Measurements from ENCODE around the gene TSHZ2. TPM values are rescaled to one million over a fixed set of nuclear protein-coding genes. Genes with fewer than 3 reads are reported as not detected.
"Not testable (repeated sequence)": the region's sequence is repeated elsewhere in the genome, so short reads cannot be mapped to it uniquely, and the experiment has no call there.

TSHZ2 gene
- total RNA-seq, 1 donor from 2014 or later, result 12.6 TPM

GRCh38 chr20:53019464-53019863 lies 47.3 kb downstream of the TSHZ2 start:
- Histone ChIP-seq H3K4me1 (no peaks in the 10 kb centered on the region), H3K27ac (no peak overlapping the region), H3K27me3 (ENCODE audit: low read depth) (no peaks in the 10 kb centered on the region), H3K36me3 (no peaks in the 10 kb centered on the region), H3K9me3 (no peaks in the 10 kb centered on the region), H3K4me3 (no peak overlapping the region)
- ATAC-seq (no peak), DNase-seq (no peak)
- intact Hi-C loops (cut with DNase I), result no loop called here
- TF ChIP-seq CTCF (IDR thresholded peaks at IDR 0.05), result no peak

- no peaks in the 10 kb centered on the region for H3K4me1 ChIP-seq
- H3K4me3 ChIP-seq, result no peak overlapping the region
- no peak overlapping the region for H3K27ac ChIP-seq
- TF ChIP-seq CTCF (IDR thresholded peaks at IDR 0.05), result no peak
- no peaks in the 10 kb centered on the region for H3K27me3 ChIP-seq (ENCODE audit: low read depth)
- ATAC-seq (no peak), DNase-seq (no peak)
- H3K9me3 ChIP-seq, result no peaks in the 10 kb centered on the region
- intact Hi-C loops (cut with DNase I), result no loop called here
- H3K36me3 ChIP-seq, result no peaks in the 10 kb centered on the region
Measured at GRCh38 chr20:53020376-53020775, 48.2 kb downstream of the TSHZ2 start.

GRCh38 chr20:53020834-53021233 lies 48.7 kb downstream of the TSHZ2 start:
- no peak overlapping the region for H3K27ac ChIP-seq
- no peak for ATAC-seq
- no peaks in the 10 kb centered on the region for H3K36me3 ChIP-seq
- no peak for TF ChIP-seq CTCF (IDR thresholded peaks at IDR 0.05)
- H3K27me3 ChIP-seq (ENCODE audit: low read depth), result no peaks in the 10 kb centered on the region
- H3K9me3 ChIP-seq, result no peaks in the 10 kb centered on the region
- DNase-seq, result no peak
- H3K4me1 ChIP-seq, result no peaks in the 10 kb centered on the region
- intact Hi-C loops (cut with DNase I), result no loop called here
- no peak overlapping the region for H3K4me3 ChIP-seq

GRCh38 chr20:53021934-53022333 lies 49.8 kb downstream of the TSHZ2 start:
- Histone ChIP-seq H3K27me3 (ENCODE audit: low read depth) (no peaks in the 10 kb centered on the region), H3K4me3 (no peak overlapping the region), H3K9me3 (no peaks in the 10 kb centered on the region), H3K36me3 (no peaks in the 10 kb centered on the region), H3K4me1 (no peaks in the 10 kb centered on the region), H3K27ac (no peak overlapping the region)
- intact Hi-C loops (cut with DNase I), result no loop called here
- DNase-seq, result no peak
- ATAC-seq, result no peak
- no peak for TF ChIP-seq CTCF (IDR thresholded peaks at IDR 0.05)

- no peak for ATAC-seq
- no peak for DNase-seq
- intact Hi-C loops (cut with DNase I), result no loop called here
- Histone ChIP-seq H3K27ac (no peak overlapping the region), H3K36me3 (no peaks in the 10 kb centered on the region), H3K4me3 (no peak overlapping the region), H3K4me1 (no peaks in the 10 kb centered on the region), H3K9me3 (no peaks in the 10 kb centered on the region), H3K27me3 (ENCODE audit: low read depth) (no peaks in the 10 kb centered on the region)
- TF ChIP-seq CTCF (IDR thresholded peaks at IDR 0.05), result no peak
Measured at GRCh38 chr20:53023732-53024520, 51.8 kb downstream of the TSHZ2 start.

- H3K27me3 ChIP-seq (ENCODE audit: low read depth); ATAC-seq; H3K4me3 ChIP-seq; H3K4me1 ChIP-seq; H3K36me3 ChIP-seq; H3K9me3 ChIP-seq; DNase-seq; H3K27ac ChIP-seq; intact Hi-C loops (cut with DNase I): not testable (repeated sequence)
Measured at GRCh38 chr20:53024653-53025052, 52.5 kb downstream of the TSHZ2 start.
